H9 (cell line): ENCODE measurements around the gene PTPA. TPM values are rescaled to one million over a fixed set of nuclear protein-coding genes. Genes with fewer than 3 reads are reported as not detected.

ENCODE experiments used
- DNase-seq: peaks from one replicate; pipeline ENCODE4 v3.0.0-alpha.2; 2017
- H2AFZ ChIP-seq: one replicate; pipeline ENCODE4 v1.6.1; 2013; ENCODE audit warnings: mild to moderate bottlenecking, low read length, control low read depth, moderate library complexity
- H2AK5ac ChIP-seq: 2 replicates; pipeline ENCODE4 v1.6.1; 2013; ENCODE audit warnings: low read length, control low read depth, mixed read lengths; ENCODE audit not compliant: insufficient read length
- H2BK120ac ChIP-seq: one replicate; pipeline ENCODE4 v1.6.1; 2013; ENCODE audit warnings: low read depth, mild to moderate bottlenecking, low read length, control low read depth, inconsistent platforms; ENCODE audit not compliant: poor library complexity, severe bottlenecking
- H2BK12ac ChIP-seq: 2 replicates; pipeline ENCODE4 v1.6.1; 2013; ENCODE audit warnings: low read length, control low read depth, mixed read lengths, low read depth; ENCODE audit not compliant: insufficient read length
- H2BK15ac ChIP-seq: 2 replicates; pipeline ENCODE4 v1.6.1; 2013; ENCODE audit warnings: low read depth, low read length, control low read depth
- H2BK20ac ChIP-seq: one replicate; pipeline ENCODE4 v1.6.1; 2013; ENCODE audit warnings: low read depth, mild to moderate bottlenecking, low read length, control low read depth, inconsistent platforms; ENCODE audit not compliant: poor library complexity, severe bottlenecking
- H2BK5ac ChIP-seq: 2 replicates; pipeline ENCODE4 v1.6.1; 2013; ENCODE audit warnings: low read length, control low read depth, mixed read lengths; ENCODE audit not compliant: insufficient read length
- H3K14ac ChIP-seq: 2 replicates; pipeline ENCODE4 v1.6.1; 2013; ENCODE audit warnings: low read length, control low read depth; ENCODE audit not compliant: insufficient read depth
- H3K18ac ChIP-seq: 2 replicates; pipeline ENCODE4 v1.6.1; 2013; ENCODE audit warnings: low read depth, mild to moderate bottlenecking, mixed read lengths, low read length, control low read depth; ENCODE audit not compliant: insufficient read length
- H3K23ac ChIP-seq: 2 replicates; pipeline ENCODE4 v1.6.1; 2013; ENCODE audit warnings: low read length, control low read depth, mixed read lengths, low read depth; ENCODE audit not compliant: insufficient read length
- H3K23me2 ChIP-seq: 2 replicates; pipeline ENCODE4 v1.6.1; 2013; ENCODE audit warnings: low read depth, mild to moderate bottlenecking, mixed read lengths, low read length, control low read depth; ENCODE audit not compliant: insufficient read length, poor library complexity, severe bottlenecking
- H3K27ac ChIP-seq: 2 replicates; pipeline ENCODE4 v1.5.1; 2013; ENCODE audit warnings: low read length, control low read depth, mixed read lengths, low read depth; ENCODE audit not compliant: insufficient read length
- H3K27me3 ChIP-seq: 2 replicates; pipeline ENCODE4 v1.6.1; 2013; ENCODE audit warnings: low read length, control low read depth, inconsistent platforms; ENCODE audit not compliant: insufficient read depth
- H3K4ac ChIP-seq: 2 replicates; pipeline ENCODE4 v1.6.1; 2013; ENCODE audit warnings: low read depth, mild to moderate bottlenecking, control low read depth, inconsistent platforms, low read length, moderate library complexity
- H3K4me1 ChIP-seq: 2 replicates; pipeline ENCODE4 v1.6.1; 2013; ENCODE audit warnings: low read length, control low read depth, inconsistent platforms; ENCODE audit not compliant: insufficient read depth
- H3K4me2 ChIP-seq: 2 replicates; pipeline ENCODE4 v1.6.1; 2013; ENCODE audit warnings: low read length, control low read depth, mixed read lengths; ENCODE audit not compliant: insufficient read length, insufficient read depth
- H3K56ac ChIP-seq: 2 replicates; pipeline ENCODE4 v1.6.1; 2013; ENCODE audit warnings: low read depth, mild to moderate bottlenecking, mixed read lengths, low read length, control low read depth; ENCODE audit not compliant: insufficient read length
- H3K79me1 ChIP-seq: 2 replicates; pipeline ENCODE4 v1.6.1; 2013; ENCODE audit warnings: low read depth, mild to moderate bottlenecking, moderate library complexity, low read length, control low read depth, inconsistent platforms; ENCODE audit not compliant: insufficient read depth, poor library complexity, severe bottlenecking
- H3K79me2 ChIP-seq: 2 replicates; pipeline ENCODE4 v1.6.1; 2013; ENCODE audit warnings: low read length, control low read depth, inconsistent platforms; ENCODE audit not compliant: insufficient read depth
- H3K9ac ChIP-seq: 2 replicates; pipeline ENCODE4 v1.6.1; 2013; ENCODE audit warnings: low read length, control low read depth, mixed read lengths; ENCODE audit not compliant: insufficient read length; ENCODE audit errors: extremely low read depth
- H3K9me3 ChIP-seq: one replicate; pipeline ENCODE4 v1.6.1; 2013; ENCODE audit warnings: low read depth, low read length, inconsistent platforms; ENCODE audit not compliant: control insufficient read depth
- H3T11ph ChIP-seq: one replicate; pipeline ENCODE4 v1.6.1; 2013; ENCODE audit warnings: mild to moderate bottlenecking, low read length, control low read depth, inconsistent platforms
- H4K20me1 ChIP-seq: one replicate; pipeline ENCODE4 v1.6.1; 2013; ENCODE audit not compliant: control insufficient read depth, insufficient read length, insufficient read depth
- H4K5ac ChIP-seq: 2 replicates; pipeline ENCODE4 v1.6.1; 2013; ENCODE audit warnings: low read depth, mild to moderate bottlenecking, mixed read lengths, low read length, control low read depth; ENCODE audit not compliant: insufficient read length
- H4K8ac ChIP-seq: replicated peaks from 2 replicates; pipeline ENCODE4 v1.6.1; 2013; ENCODE audit warnings: low read length, control low read depth, mixed read lengths, low read depth; ENCODE audit not compliant: insufficient read length
- H4K91ac ChIP-seq: 2 replicates; pipeline ENCODE4 v1.6.1; 2013; ENCODE audit warnings: low read depth, mild to moderate bottlenecking, moderate library complexity, mixed read lengths, low read length, control low read depth; ENCODE audit not compliant: insufficient read length
- H3K27ac Mint-ChIP-seq, 3 experiments: 2 replicates in 2 of 3; 3 replicates in 1 of 3; pipeline ENCODE4 v1.8.0; 2020 to 2021; ENCODE audit warnings: mixed read lengths in 3 of 3, mild to moderate bottlenecking in 1 of 3, moderate library complexity in 1 of 3
- H3K27me3 Mint-ChIP-seq: 2 replicates; pipeline ENCODE4 v1.8.0; 2021; ENCODE audit warnings: low read depth, mild to moderate bottlenecking, moderate library complexity, mixed read lengths
- H3K36me3 Mint-ChIP-seq, 3 experiments: 2 replicates in 2 of 3; 3 replicates in 1 of 3; pipeline ENCODE4 v1.8.0; 2020 to 2021; ENCODE audit warnings: low read depth in 3 of 3, mixed read lengths in 3 of 3; ENCODE audit not compliant: insufficient read depth in 1 of 3
- H3K4me1 Mint-ChIP-seq, 2 experiments: 2 replicates each; pipeline ENCODE4 v1.8.0; 2020; ENCODE audit warnings: mixed read lengths in 2 of 2
- H3K4me3 Mint-ChIP-seq, 2 experiments: 2 replicates in 1 of 2; 3 replicates in 1 of 2; pipeline ENCODE4 v1.8.0; 2020 to 2021; ENCODE audit warnings: mild to moderate bottlenecking in 2 of 2, mixed read lengths in 2 of 2, moderate library complexity in 1 of 2
- H3K9me3 Mint-ChIP-seq, 2 experiments: 2 replicates in 1 of 2; 3 replicates in 1 of 2; pipeline ENCODE4 v1.8.0; 2020; ENCODE audit warnings: mild to moderate bottlenecking in 2 of 2, mixed read lengths in 2 of 2, moderate library complexity in 1 of 2
- CTCF ChIP-seq: fragments of 200-600 bp; sonication (generic); conservative IDR thresholded peaks from 3 replicates; pipeline ENCODE4 v1.8.0; 2021; ENCODE audit warnings: antibody characterized with exemption, mild to moderate bottlenecking
- total RNA-seq: library from RNA; stranded (reverse); gene quantifications from 2 replicates; pipeline ENCODE4 v1.2.1, GENCODE V29; 2021

PTPA gene
- total RNA-seq, 1 experiment from 2014 or later = 145 TPM

GRCh38 chr9:129165198-129165597 is 54.0 kb downstream of the PTPA start:
- Histone ChIP-seq H3K56ac (no peak overlapping the region), H4K8ac (no peak overlapping the region), H2AFZ (no peak overlapping the region), H3K27ac (no peak overlapping the region), H3K23me2 (no peaks in the 10 kb centered on the region), H4K91ac (no peak overlapping the region), H2BK5ac (no peak overlapping the region), H3K9me3 (no peaks in the 10 kb centered on the region), H3K4me2 (no peak overlapping the region), H3K23ac (no peak overlapping the region), H3K14ac (no peak overlapping the region), H3K4ac (no peak overlapping the region), H3K9ac (no peak overlapping the region), H4K5ac (no peak overlapping the region), H3K27me3 (no peaks in the 10 kb centered on the region), H3T11ph (no peak overlapping the region), H3K4me1 (peaks cover 8% of the 10 kb centered on the region; the same call in 1 of the 2 replicates), H2AK5ac (no peak overlapping the region), H3K79me1 (no peaks in the 10 kb centered on the region), H4K20me1 (no peaks in the 10 kb centered on the region), H2BK12ac (no peak overlapping the region), H3K79me2 (no peaks in the 10 kb centered on the region), H3K18ac (no peak overlapping the region), H2BK20ac (no peak overlapping the region), H2BK120ac (no peak overlapping the region), H2BK15ac (no peak overlapping the region)
- no peak overlapping the region for H3K4me3 Mint-ChIP-seq
- no peaks in the 10 kb centered on the region; a peak in 2 of 5 replicates for H3K9me3 Mint-ChIP-seq
- peaks cover 20 to 44% of the 10 kb centered on the region in 2 experiments for H3K4me1 Mint-ChIP-seq
- peaks cover 2% of the 10 kb centered on the region for H3K27me3 Mint-ChIP-seq
- no peak for TF ChIP-seq CTCF
- no peak for DNase-seq
- H3K36me3 Mint-ChIP-seq = peaks cover 0 to 3% (median 2%) of the 10 kb centered on the region in 3 experiments; a peak in 2 of 7 replicates
- H3K27ac Mint-ChIP-seq = no peak overlapping the region
